Natural killer cell treated with Interleukin-12 subunit alpha and Interleukin-12 subunit beta and Interleukin-15 and Interleukin-18, amount 100 ng/mL, for 72 hours (primary cell): ENCODE data around the gene RIPOR2. TPM values are rescaled to one million over a fixed set of nuclear protein-coding genes. Genes with fewer than 3 reads are reported as not detected.

Source experiments
- ATAC-seq, 2 donors: fragments of 150-1000 bp; cut with Tn5 transposase in 1 of 2; sonication (Bioruptor Pico), chemical (Tn5 transposase) in 1 of 2; 2 replicates each; pipeline ENCODE4 v1.10.0; 2021
- DNase-seq: peaks from one replicate; pipeline ENCODE4 v3.0.0; 2022; ENCODE audit warnings: low spot score
- H3K27ac Mint-ChIP-seq, 2 donors: 1 replicate in 1 of 2; 2 replicates in 1 of 2; pipeline ENCODE4 v1.8.0; 2022; ENCODE audit warnings: mixed read lengths in 2 of 2, mild to moderate bottlenecking in 1 of 2, moderate library complexity in 1 of 2
- H3K27me3 Mint-ChIP-seq, 2 donors: 1 replicate in 1 of 2; 2 replicates in 1 of 2; pipeline ENCODE4 v1.8.0; 2022; ENCODE audit warnings: mixed read lengths in 2 of 2
- H3K36me3 Mint-ChIP-seq: one replicate; pipeline ENCODE4 v1.8.0; 2022; ENCODE audit warnings: mixed read lengths
- H3K4me1 Mint-ChIP-seq, 2 donors: 1 replicate in 1 of 2; 2 replicates in 1 of 2; pipeline ENCODE4 v1.8.0; 2022; ENCODE audit warnings: low read depth in 2 of 2, mixed read lengths in 2 of 2, mild to moderate bottlenecking in 1 of 2
- H3K4me3 Mint-ChIP-seq: one replicate; pipeline ENCODE4 v1.8.0; 2022; ENCODE audit warnings: mixed read lengths
- H3K9me3 Mint-ChIP-seq: 2 replicates; pipeline ENCODE4 v1.8.0; 2022; ENCODE audit warnings: mixed read lengths
- total RNA-seq, 2 donors: library from RNA; stranded (reverse); gene quantifications; one replicate each; pipeline ENCODE4 v1.2.3, GENCODE V29; 2022

The RIPOR2 gene
- total RNA-seq, 2 donors from 2014 or later = 58.7 to 88.4 TPM

GRCh38 chr6:24899997-24900325 is 35.8 kb downstream of the RIPOR2 start:
- peak; percentile 39 to 52 for ATAC-seq
- no peak for DNase-seq
- H3K27me3 Mint-ChIP-seq = no peaks in the 10 kb centered on the region
- H3K27ac Mint-ChIP-seq = peak overlapping the region; percentile 90 to 99
- peaks cover 65 to 71% of the 10 kb centered on the region in 2 donors for H3K4me1 Mint-ChIP-seq
- peaks cover 6% of the 10 kb centered on the region for H3K36me3 Mint-ChIP-seq
- peak overlapping the region; percentile 77 for H3K4me3 Mint-ChIP-seq
- H3K9me3 Mint-ChIP-seq = no peaks in the 10 kb centered on the region

GRCh38 chr6:24899136-24899996 is 36.4 kb downstream of the RIPOR2 start:
- no peak for ATAC-seq
- Mint-ChIP-seq H3K27ac (peak overlapping the region; percentile 90 to 99), H3K4me1 (peaks cover 66 to 71% of the 10 kb centered on the region in 2 donors), H3K36me3 (peaks cover 6% of the 10 kb centered on the region), H3K4me3 (peak overlapping the region; percentile 77), H3K9me3 (no peaks in the 10 kb centered on the region), H3K27me3 (no peaks in the 10 kb centered on the region)
- no peak for DNase-seq

GRCh38 chr6:24898676-24899075 is 37.1 kb downstream of the RIPOR2 start:
- ATAC-seq = peak in 1 of 2 donors; percentile 34
- Mint-ChIP-seq H3K4me3 (peak overlapping the region; percentile 77), H3K36me3 (peaks cover 6% of the 10 kb centered on the region), H3K4me1 (peaks cover 66 to 71% of the 10 kb centered on the region in 2 donors), H3K9me3 (no peaks in the 10 kb centered on the region), H3K27me3 (no peaks in the 10 kb centered on the region), H3K27ac (peak overlapping the region; percentile 90 to 99)
- no peak for DNase-seq

GRCh38 chr6:24897186-24897585 is 38.6 kb downstream of the RIPOR2 start:
- no peaks in the 10 kb centered on the region for H3K9me3 Mint-ChIP-seq
- H3K36me3 Mint-ChIP-seq = no peaks in the 10 kb centered on the region
- ATAC-seq (no peak), DNase-seq (no peak)
- H3K27ac Mint-ChIP-seq = peak overlapping the region; percentile 2 to 99
- H3K4me3 Mint-ChIP-seq = no peak overlapping the region
- H3K27me3 Mint-ChIP-seq = no peaks in the 10 kb centered on the region
- H3K4me1 Mint-ChIP-seq = peaks cover 71 to 75% of the 10 kb centered on the region in 2 donors

- Mint-ChIP-seq H3K4me3 (no peak overlapping the region), H3K4me1 (peaks cover 57 to 60% of the 10 kb centered on the region in 2 donors), H3K27me3 (no peaks in the 10 kb centered on the region), H3K36me3 (no peaks in the 10 kb centered on the region), H3K27ac (peak overlapping the region; percentile 72 to 85), H3K9me3 (no peaks in the 10 kb centered on the region)
- no peak for ATAC-seq
- DNase-seq = no peak
Measured at GRCh38 chr6:24893342-24893850, 42.4 kb downstream of the RIPOR2 start.

- ATAC-seq = peak in 1 of 2 donors; percentile 52
- H3K4me3 Mint-ChIP-seq = peak overlapping the region; percentile 54
- H3K27me3 Mint-ChIP-seq = no peaks in the 10 kb centered on the region
- H3K36me3 Mint-ChIP-seq = peaks cover 5% of the 10 kb centered on the region
- H3K4me1 Mint-ChIP-seq = peaks cover 60 to 69% of the 10 kb centered on the region in 2 donors
- no peak for DNase-seq
- no peaks in the 10 kb centered on the region for H3K9me3 Mint-ChIP-seq
- peak overlapping the region; percentile 66 to 85 for H3K27ac Mint-ChIP-seq
Measured at GRCh38 chr6:24891004-24891403, 44.8 kb downstream of the RIPOR2 start.

GRCh38 chr6:24890471-24890870 is 45.3 kb downstream of the RIPOR2 start:
- H3K4me3 Mint-ChIP-seq = no peak overlapping the region
- H3K9me3 Mint-ChIP-seq = no peaks in the 10 kb centered on the region
- peaks cover 62 to 71% of the 10 kb centered on the region in 2 donors for H3K4me1 Mint-ChIP-seq

GRCh38 chr6:24888715-24889370 is 46.9 kb downstream of the RIPOR2 start:
- no peaks in the 10 kb centered on the region for H3K27me3 Mint-ChIP-seq
- H3K27ac Mint-ChIP-seq = peak overlapping the region; percentile 91 to 92
- ATAC-seq (no peak), DNase-seq (no peak)
- peaks cover 5% of the 10 kb centered on the region for H3K36me3 Mint-ChIP-seq
- peak overlapping the region; percentile 23 for H3K4me3 Mint-ChIP-seq
- H3K9me3 Mint-ChIP-seq = no peaks in the 10 kb centered on the region
- peaks cover 64 to 69% of the 10 kb centered on the region in 2 donors for H3K4me1 Mint-ChIP-seq

More at GRCh38 chr6:24890471-24890870, 45.3 kb downstream of the RIPOR2 start:
- Mint-ChIP-seq H3K36me3 (peaks cover 5% of the 10 kb centered on the region), H3K27me3 (no peaks in the 10 kb centered on the region), H3K27ac (peak overlapping the region; percentile 66 to 85)
- ATAC-seq (no peak), DNase-seq (no peak)

- H3K4me1 Mint-ChIP-seq = peaks cover 62 to 69% of the 10 kb centered on the region in 2 donors
- peaks cover 5% of the 10 kb centered on the region for H3K36me3 Mint-ChIP-seq
- no peaks in the 10 kb centered on the region for H3K9me3 Mint-ChIP-seq
- H3K27ac Mint-ChIP-seq = peak overlapping the region; percentile 91 to 92
- ATAC-seq (no peak), DNase-seq (no peak)
- no peaks in the 10 kb centered on the region for H3K27me3 Mint-ChIP-seq
- peak overlapping the region; percentile 38 for H3K4me3 Mint-ChIP-seq
Measured at GRCh38 chr6:24887545-24888140, 48.1 kb downstream of the RIPOR2 start.

- no peaks in the 10 kb centered on the region for H3K9me3 Mint-ChIP-seq
- H3K4me3 Mint-ChIP-seq = peak overlapping the region; percentile 81
- H3K27ac Mint-ChIP-seq = peak overlapping the region; percentile 91 to 92
- H3K4me1 Mint-ChIP-seq = peaks cover 68 to 74% of the 10 kb centered on the region in 2 donors
- ATAC-seq = peak; percentile 82 to 89
- peaks cover 11% of the 10 kb centered on the region for H3K36me3 Mint-ChIP-seq
- H3K27me3 Mint-ChIP-seq = no peaks in the 10 kb centered on the region
- no peak for DNase-seq
Measured at GRCh38 chr6:24883618-24884017, 52.1 kb downstream of the RIPOR2 start.

GRCh38 chr6:24882835-24883555 is 52.8 kb downstream of the RIPOR2 start:
- Mint-ChIP-seq H3K4me1 (peaks cover 70% of the 10 kb centered on the region in 2 donors), H3K36me3 (peaks cover 14% of the 10 kb centered on the region), H3K27me3 (no peaks in the 10 kb centered on the region), H3K27ac (peak overlapping the region; percentile 91 to 92), H3K4me3 (peak overlapping the region; percentile 81), H3K9me3 (no peaks in the 10 kb centered on the region)
- peak in 1 of 2 donors; percentile 35 for ATAC-seq
- DNase-seq = no peak

- Mint-ChIP-seq H3K9me3 (peaks cover 3% of the 10 kb centered on the region), H3K36me3 (peaks cover 21% of the 10 kb centered on the region), H3K4me3 (peak overlapping the region; percentile 81), H3K27me3 (no peaks in the 10 kb centered on the region), H3K27ac (peak overlapping the region; percentile 91 to 92), H3K4me1 (peaks cover 70 to 71% of the 10 kb centered on the region in 2 donors)
- no peak for ATAC-seq
- no peak for DNase-seq
Measured at GRCh38 chr6:24882295-24882694, 53.5 kb downstream of the RIPOR2 start.

- H3K27ac Mint-ChIP-seq = peak overlapping the region; percentile 91 to 92
- H3K4me3 Mint-ChIP-seq = peak overlapping the region; percentile 81
- ATAC-seq (no peak), DNase-seq (no peak)
- no peaks in the 10 kb centered on the region for H3K27me3 Mint-ChIP-seq
- peaks cover 3% of the 10 kb centered on the region for H3K9me3 Mint-ChIP-seq
- peaks cover 70 to 72% of the 10 kb centered on the region in 2 donors for H3K4me1 Mint-ChIP-seq
- H3K36me3 Mint-ChIP-seq = peaks cover 28% of the 10 kb centered on the region
Measured at GRCh38 chr6:24881376-24881775, 54.4 kb downstream of the RIPOR2 start.
